Spleen (tissue), 11 donors: ENCODE results near the gene AGAP3. TPM values are rescaled to one million over a fixed set of nuclear protein-coding genes. Genes with fewer than 3 reads are reported as not detected.

Experiments
- DNase-seq: peaks from one replicate; pipeline ENCODE4 v3.0.0-alpha.2; 2020
- H3K27ac ChIP-seq, 8 donors: fragments of 200-600 bp; sonication (generic) in 7 of 8; 1 replicate in 4 of 8; 2 replicates in 4 of 8; pipeline versions ENCODE4 v1.5.0 to v1.8.0; 2016 to 2021; ENCODE audit warnings: inconsistent platforms in 4 of 8, mild to moderate bottlenecking in 4 of 8, moderate library complexity in 1 of 8
- H3K27me3 ChIP-seq, 7 donors: fragments of 200-600 bp; sonication (generic) in 6 of 7; replicated peaks in 1 of 7; 1 replicate in 4 of 7; 2 replicates in 3 of 7; pipeline versions ENCODE4 v1.5.0 to v1.8.0; 2016 to 2021; ENCODE audit warnings: inconsistent platforms in 3 of 7, mild to moderate bottlenecking in 1 of 7
- H3K36me3 ChIP-seq, 6 donors: fragments of 200-600 bp; sonication (generic) in 5 of 6; 1 replicate in 4 of 6; 2 replicates in 2 of 6; pipeline versions ENCODE4 v1.5.0 to v1.8.0; 2016 to 2021; ENCODE audit warnings: inconsistent platforms in 2 of 6
- H3K4me1 ChIP-seq, 6 donors: fragments of 200-600 bp; sonication (generic) in 5 of 6; 1 replicate in 3 of 6; 2 replicates in 3 of 6; pipeline versions ENCODE4 v1.5.0 to v1.8.0; 2016 to 2021; ENCODE audit warnings: inconsistent platforms in 3 of 6
- H3K4me3 ChIP-seq, 8 donors: fragments of 200-600 bp; sonication (generic) in 7 of 8; 1 replicate in 4 of 8; 2 replicates in 4 of 8; pipeline versions ENCODE4 v1.5.0 to v1.8.0; 2016 to 2021; ENCODE audit warnings: inconsistent platforms in 4 of 8, mild to moderate bottlenecking in 4 of 8, moderate library complexity in 2 of 8
- H3K9me3 ChIP-seq, 8 donors: fragments of 200-600 bp; sonication (generic) in 7 of 8; 1 replicate in 4 of 8; 2 replicates in 4 of 8; pipeline versions ENCODE4 v1.5.0 to v1.8.0; 2016 to 2021; ENCODE audit warnings: inconsistent platforms in 4 of 8
- CTCF ChIP-seq, 11 experiments: fragments of 200-600 bp in 7 of 11; fragments of 450-650 bp in 4 of 11; sonication (generic) in 4 of 11; IDR thresholded peaks in 8 of 11; conservative IDR thresholded peaks in 3 of 11; 1 replicate in 7 of 11; 2 replicates in 4 of 11; pipeline versions ENCODE4 v1.4.0 to v1.8.0; 2016 to 2021; ENCODE audit warnings: antibody characterized with exemption in 11 of 11, inconsistent platforms in 4 of 11, mild to moderate bottlenecking in 1 of 11
- POLR2A ChIP-seq, 3 donors: fragments of 450-650 bp; IDR thresholded peaks; one replicate each; pipeline ENCODE4 v1.5.1; 2017; ENCODE audit warnings: antibody characterized with exemption in 3 of 3, mild to moderate bottlenecking in 1 of 3
- POLR2AphosphoS5 ChIP-seq, 3 donors: sonication (generic); formaldehyde crosslinking; IDR thresholded peaks; one replicate each; pipeline ENCODE4 v1.5.1; 2017; ENCODE audit warnings: antibody characterized with exemption in 3 of 3
- WGBS, 5 donors: extraction: QIAGEN DNeasy Blood & Tissue Kit in 3 of 5; methylation state at CpG; one replicate each; pipeline versions ENCODE4 v1.1.5 to v1.1.7; 2013 to 2018; 5-methylcytosine and 5-hydroxymethylcytosine counted together
- intact Hi-C: fragments of 100-400 bp; cut with DNase I; formaldehyde crosslinking; loops from one replicate; pipeline ENCODE4 v1.15.0; 2023; ENCODE audit warnings: low total_unique reads
- polyA plus RNA-seq, 3 donors: library from polyadenylated mRNA; stranded (reverse); fragments of 200-250 nt; gene quantifications; one replicate each; pipeline ENCODE4 v1.2.1, GENCODE V29; 2013
- total RNA-seq, 7 donors: library from RNA; depleted of rRNA in 3 of 7; stranded (reverse); fragments of >200 nt in 3 of 7; fragmentation: NEBNext Ultra II Directional in 4 of 7; extraction: Animal tissue kit (Norgen Biotek cat#: 25700) in 4 of 7; gene quantifications; one replicate each; pipeline versions ENCODE4 v1.1.0 to v1.2.1, GENCODE V29; 2016 to 2021
- donor health status: healthy with polysubstance abuse.
- donor health status: DM: no; HTN: no; CAD: no; lungs with moderate emphysema.
- donor health status: DM: no; HTN: no; CAD: no.
- donor health status: Bipolar disorder and iron deficiency.
- donor health status: healthy.
- donor health status: DM: no; HTN: no; CAD: no.
- donor health status: DM: yes; HTN: yes; CAD: no.

The AGAP3 gene
- total and polyA plus RNA-seq, 10 donors = 21.8 to 94.4 (median 72.6) TPM

GRCh38 chr7:151057506-151057988 is 28.7 kb upstream of the AGAP3 start, which contains the start of gene CDK5:
TSS of gene CDK5 (minus strand) at chr7:151057897. CDS start at chr7:151057848, 49 bp downstream.
- H3K4me3 ChIP-seq = peak within 1 kb of the TSS; percentile 67 to 99 (median 87)
- peaks cover 0 to 41% (median 2%) of the 10 kb centered on the region in 6 donors for H3K36me3 ChIP-seq
- no peak for DNase-seq
- peaks cover 0 to 2% (median 0%) of the 10 kb centered on the region in 7 donors for H3K27me3 ChIP-seq
- H3K4me1 ChIP-seq = peaks cover 15 to 75% (median 55%) of the 10 kb centered on the region in 6 donors
- no peak for TF ChIP-seq POLR2A (IDR thresholded peaks at IDR 0.05)
- TF ChIP-seq CTCF (IDR thresholded peaks at IDR 0.05 in 8 of 11, conservative IDR thresholded peaks at IDR 0.05 in 3 of 11) = no peak
- TF ChIP-seq POLR2AphosphoS5 (IDR thresholded peaks at IDR 0.05) = no peak
- no peaks in the 10 kb centered on the region for H3K9me3 ChIP-seq
- peak within 1 kb of the TSS; percentile 87 to 96 (median 92) for H3K27ac ChIP-seq
- 0 to 1% (median 0%) methylated on average over 27 to 30 of the region's 30 CpGs for WGBS, 5 donors
- intact Hi-C loops = no loop called here

GRCh38 chr7:151057989-151058780 is 28.1 kb upstream of the AGAP3 start:
- H3K4me1 ChIP-seq = peaks cover 15 to 75% (median 52%) of the 10 kb centered on the region in 6 donors
- intact Hi-C loops = no loop called here
- H3K9me3 ChIP-seq = no peaks in the 10 kb centered on the region
- H3K27me3 ChIP-seq = no peaks in the 10 kb centered on the region
- peak; percentile 99 for DNase-seq
- H3K27ac ChIP-seq = peak overlapping the region; percentile 87 to 96 (median 92)
- peaks cover 0 to 42% (median 3%) of the 10 kb centered on the region in 6 donors for H3K36me3 ChIP-seq
- peak in 3 of 11 experiments; percentile 7 to 42 (median 27) for TF ChIP-seq CTCF (IDR thresholded peaks at IDR 0.05 in 8 of 11, conservative IDR thresholded peaks at IDR 0.05 in 3 of 11)
- TF ChIP-seq POLR2A (IDR thresholded peaks at IDR 0.05) = peak in 1 of 3 donors; percentile 29
- peak; percentile 93 to 94 (median 93) for TF ChIP-seq POLR2AphosphoS5 (IDR thresholded peaks at IDR 0.05)
- H3K4me3 ChIP-seq = peak overlapping the region; percentile 67 to 99 (median 87)
- WGBS, 5 donors = 0 to 3% (median 1%) methylated on average over 30 to 46 of the region's 46 CpGs

GRCh38 chr7:151058781-151059366 is 27.4 kb upstream of the AGAP3 start:
- peak; percentile 88 for DNase-seq
- intact Hi-C loops = no loop called here
- WGBS, 5 donors = 5 to 11% (median 8%) methylated on average over 18 of the region's 18 CpGs
- Histone ChIP-seq H3K36me3 (peaks cover 0 to 44% (median 3%) of the 10 kb centered on the region in 6 donors), H3K9me3 (no peaks in the 10 kb centered on the region), H3K4me3 (peak overlapping the region; percentile 67 to 99 (median 87)), H3K27ac (peak overlapping the region; percentile 87 to 96 (median 92)), H3K4me1 (peaks cover 15 to 69% (median 49%) of the 10 kb centered on the region in 6 donors), H3K27me3 (no peaks in the 10 kb centered on the region)
- no peak for TF ChIP-seq POLR2A (IDR thresholded peaks at IDR 0.05)
- TF ChIP-seq POLR2AphosphoS5 (IDR thresholded peaks at IDR 0.05) = no peak
- no peak for TF ChIP-seq CTCF (IDR thresholded peaks at IDR 0.05 in 8 of 11, conservative IDR thresholded peaks at IDR 0.05 in 3 of 11)
